ENCODE measurements around the gene VPS35.

- TF ChIP-seq CTCF (conservative IDR thresholded peaks at IDR 0.05) (no peak), ZFX (IDR thresholded peaks at IDR 0.05) (no peak)
Measured at GRCh38 chr16:46701615-46702014, 12.6 kb upstream of the VPS35 start.

All from C4-2B (cell line).